Naive thymus-derived CD4-positive, alpha-beta T cell (primary cell): ENCODE results near the gene COL19A1. TPM values are rescaled to one million over a fixed set of nuclear protein-coding genes. Genes with fewer than 3 reads are reported as not detected.
"Not testable (repeated sequence)": the region's sequence is repeated elsewhere in the genome, so short reads cannot be mapped to it uniquely, and the experiment has no call there.

Source experiments
- ATAC-seq: fragments of 150-1000 bp; cut with Tn5 transposase; 2 replicates; pipeline ENCODE4 v1.10.0; 2021; ENCODE audit warnings: mild to moderate bottlenecking, moderate library complexity
- CTCF ChIA-PET: fragments of 350-600 bp; sonication (Branson Sonifier 250); formaldehyde crosslinking; loops from one replicate; lab custom pipeline; 2021; ENCODE audit warnings: antibody characterized with exemption; lab: Charles Lee
- POLR2A ChIA-PET: fragments of 350-600 bp; sonication (Branson Sonifier 250); formaldehyde crosslinking; loops from one replicate; lab custom pipeline; 2021; ENCODE audit warnings: antibody characterized with exemption, inconsistent platforms; lab: Charles Lee
- DNase-seq, 9 donors: peaks; one replicate each; pipeline versions ENCODE4 v3.0.0 to v3.0.0-alpha.2; 2020 to 2022; ENCODE audit warnings: mixed read lengths in 1 of 9
- H3K27ac ChIP-seq: one replicate; pipeline ENCODE4 v1.7.0; 2013; ENCODE audit warnings: mild to moderate bottlenecking, low read depth, low read length, moderate library complexity
- H3K27me3 ChIP-seq, 2 donors: one replicate each; pipeline ENCODE4 v1.7.0; 2013; ENCODE audit warnings: low read length in 2 of 2, mild to moderate bottlenecking in 2 of 2, moderate library complexity in 2 of 2; ENCODE audit not compliant: control insufficient read depth in 2 of 2, insufficient read depth in 2 of 2
- H3K36me3 ChIP-seq, 3 experiments: 1 replicate in 2 of 3; 2 replicates in 1 of 3; pipeline ENCODE4 v1.7.0; 2013; ENCODE audit warnings: low read length in 3 of 3, mild to moderate bottlenecking in 3 of 3, moderate library complexity in 1 of 3; ENCODE audit not compliant: insufficient read depth in 3 of 3, control insufficient read depth in 2 of 3
- H3K4me1 ChIP-seq, 2 donors: one replicate each; pipeline ENCODE4 v1.7.0; 2013; ENCODE audit warnings: low read length in 2 of 2, mild to moderate bottlenecking in 2 of 2, moderate library complexity in 1 of 2; ENCODE audit not compliant: control insufficient read depth in 2 of 2, insufficient read depth in 2 of 2
- H3K4me3 ChIP-seq: 2 replicates; pipeline ENCODE4 v1.7.0; 2013; ENCODE audit warnings: mild to moderate bottlenecking, low read length
- H3K9me3 ChIP-seq, 3 experiments: 1 replicate in 2 of 3; 2 replicates in 1 of 3; pipeline ENCODE4 v1.7.0; 2013; ENCODE audit warnings: low read length in 3 of 3; ENCODE audit not compliant: control insufficient read depth in 2 of 3
- H3K27ac Mint-ChIP-seq, 9 donors: one replicate each; pipeline ENCODE4 v1.8.0; 2020 to 2022; ENCODE audit warnings: mixed read lengths in 9 of 9, mild to moderate bottlenecking in 8 of 9, moderate library complexity in 5 of 9, inconsistent platforms in 2 of 9
- H3K27me3 Mint-ChIP-seq, 5 donors: one replicate each; pipeline ENCODE4 v1.8.0; 2021 to 2022; ENCODE audit warnings: mixed read lengths in 5 of 5, mild to moderate bottlenecking in 1 of 5
- H3K36me3 Mint-ChIP-seq, 5 donors: one replicate each; pipeline ENCODE4 v1.8.0; 2020 to 2022; ENCODE audit warnings: mixed read lengths in 5 of 5, mild to moderate bottlenecking in 3 of 5, inconsistent platforms in 1 of 5
- H3K4me1 Mint-ChIP-seq, 7 donors: one replicate each; pipeline ENCODE4 v1.8.0; 2020 to 2022; ENCODE audit warnings: mixed read lengths in 7 of 7, mild to moderate bottlenecking in 3 of 7, inconsistent platforms in 1 of 7
- H3K4me3 Mint-ChIP-seq, 10 donors: one replicate each; pipeline ENCODE4 v1.8.0; 2020 to 2022; ENCODE audit warnings: mild to moderate bottlenecking in 10 of 10, mixed read lengths in 10 of 10, moderate library complexity in 6 of 10, inconsistent platforms in 2 of 10
- H3K9me3 Mint-ChIP-seq, 11 donors: one replicate each; pipeline ENCODE4 v1.8.0; 2020 to 2022; ENCODE audit warnings: mixed read lengths in 11 of 11, mild to moderate bottlenecking in 4 of 11, inconsistent platforms in 1 of 11, moderate library complexity in 1 of 11
- intact Hi-C, 2 donors: fragments of 100-400 bp; cut with micrococcal nuclease; formaldehyde crosslinking; loops; one replicate each; pipeline ENCODE4 v1.15.1; 2023
- polyA plus RNA-seq, 2 donors: library from polyadenylated mRNA; unstranded; fragments of 300-500 nt; fragmentation: Illumina TruSeq; gene quantifications; one replicate each; pipeline ENCODE4 v1.2.3, GENCODE V29; 2021
- total RNA-seq, 6 experiments: library from RNA in 5 of 6; stranded (reverse) in 5 of 6; gene quantifications; 1 replicate in 5 of 6; 2 replicates in 1 of 6; pipeline ENCODE4 v1.2.3 and lab custom pipeline; 2021 to 2026

COL19A1 gene
- total and polyA plus RNA-seq, 7 experiments from 2014 or later: 0.02 to 1.3 (median 0.32) TPM; not detected in 2

DNA sequence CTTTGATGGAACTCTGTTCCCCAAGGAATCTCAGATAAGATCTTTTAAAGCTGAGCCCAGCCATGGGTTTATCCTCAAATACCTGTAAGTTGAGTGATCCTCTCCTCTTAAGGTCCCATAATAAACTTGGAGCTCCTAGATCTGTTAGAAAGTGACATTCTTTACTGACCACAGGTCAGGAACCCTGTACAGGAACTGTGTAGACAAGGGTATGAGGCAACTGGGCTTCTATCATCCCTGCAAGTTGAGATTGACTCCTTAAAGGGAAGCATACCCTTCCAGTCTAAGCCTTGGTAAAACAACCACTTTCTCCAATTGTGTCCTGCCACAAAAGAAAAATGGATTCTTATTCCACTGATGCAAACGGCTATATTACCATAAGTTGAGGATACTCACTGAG lies 26.2 kb downstream of the COL19A1 start:
- POLR2A ChIA-PET, H3K36me3 Mint-ChIP-seq, H3K4me1 ChIP-seq, H3K4me3 Mint-ChIP-seq, H3K4me3 ChIP-seq, H3K4me1 Mint-ChIP-seq, H3K9me3 ChIP-seq, ATAC-seq, intact Hi-C loops, H3K27ac ChIP-seq, H3K27me3 ChIP-seq, CTCF ChIA-PET, H3K36me3 ChIP-seq, H3K27ac Mint-ChIP-seq, DNase-seq, H3K27me3 Mint-ChIP-seq: not testable (repeated sequence)
- peaks cover 0 to 16% (median 0%) of the 10 kb centered on the region in 11 donors for H3K9me3 Mint-ChIP-seq

DNA sequence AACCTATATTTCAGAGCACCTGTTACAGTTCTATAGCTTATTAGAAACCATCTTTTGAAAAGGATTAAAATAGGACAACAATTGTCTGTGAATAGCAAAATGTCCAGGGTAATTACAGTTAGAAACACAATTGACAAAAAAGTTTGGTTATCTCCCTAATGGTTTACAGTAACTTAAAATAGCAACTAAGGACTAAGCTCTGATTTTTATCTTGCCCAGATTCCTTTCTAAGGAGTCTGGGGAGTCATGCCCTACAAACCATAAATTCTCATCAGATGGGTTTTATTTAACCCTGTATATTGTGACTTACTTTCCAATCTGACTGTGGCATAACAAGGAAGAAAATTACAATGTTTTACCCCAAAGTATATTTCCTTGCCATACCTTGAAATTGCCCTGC lies 26.9 kb downstream of the COL19A1 start:
- H3K4me3 ChIP-seq, H3K27me3 Mint-ChIP-seq, H3K27ac ChIP-seq, H3K9me3 ChIP-seq, H3K4me3 Mint-ChIP-seq, H3K36me3 ChIP-seq, H3K27me3 ChIP-seq, CTCF ChIA-PET, POLR2A ChIA-PET, H3K36me3 Mint-ChIP-seq, H3K4me1 Mint-ChIP-seq, DNase-seq, ATAC-seq, intact Hi-C loops, H3K27ac Mint-ChIP-seq, H3K4me1 ChIP-seq: not testable (repeated sequence)
- peaks cover 0 to 16% (median 0%) of the 10 kb centered on the region in 11 donors for H3K9me3 Mint-ChIP-seq

DNA sequence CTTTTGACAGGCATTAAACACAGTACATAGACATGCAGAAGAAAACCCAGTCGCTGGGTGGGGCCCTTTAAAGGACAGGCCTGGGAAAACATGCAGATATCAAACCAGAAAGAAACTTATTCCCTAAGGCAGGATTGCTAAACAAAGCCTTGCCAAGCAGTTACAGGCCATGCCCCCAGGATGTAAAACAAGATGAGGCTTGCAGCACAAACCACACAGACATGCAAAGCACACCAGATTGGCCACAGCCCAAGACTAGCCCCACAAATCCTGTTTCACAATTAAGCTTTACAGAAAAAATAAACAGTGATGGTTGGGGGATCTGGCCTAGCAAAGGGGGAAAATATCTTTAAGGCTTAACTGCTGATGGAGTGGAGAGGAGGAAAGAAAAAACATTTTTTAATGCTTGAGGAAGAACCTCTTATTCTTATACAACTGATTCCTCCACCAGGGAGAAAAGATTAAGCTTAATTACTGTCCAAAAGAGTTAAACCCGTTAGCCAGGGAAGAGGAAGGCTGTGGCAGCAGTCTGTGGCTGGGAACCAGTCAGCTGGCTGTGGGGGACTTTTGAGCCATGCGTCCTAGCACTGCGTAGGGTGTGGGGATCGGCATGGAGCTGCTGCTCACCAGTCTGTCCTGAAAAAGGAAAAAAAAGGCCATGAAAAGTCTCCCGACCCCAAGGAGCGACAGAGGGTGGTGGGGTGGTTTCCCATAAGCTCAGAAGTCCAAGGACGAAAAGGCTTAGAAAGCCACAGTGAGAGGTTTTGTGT lies 28.4 kb downstream of the COL19A1 start:
- H3K27ac Mint-ChIP-seq: no peak overlapping the region
- Histone ChIP-seq H3K4me1 (no peaks in the 10 kb centered on the region), H3K4me3 (no peak overlapping the region), H3K36me3 (no peaks in the 10 kb centered on the region), H3K9me3 (no peaks in the 10 kb centered on the region), H3K27me3 (peaks cover 0 to 4% of the 10 kb centered on the region in 2 donors), H3K27ac (no peak overlapping the region)
- POLR2A ChIA-PET: interaction anchor here (0.5 kb wide), 1 partner anchor 616 kb away, joined by 3 read pairs; no protein-coding TSS in a partner anchor
- intact Hi-C loops: no loop called here
- H3K36me3 Mint-ChIP-seq: no peaks in the 10 kb centered on the region
- DNase-seq (no peak), ATAC-seq (no peak)
- no peak overlapping the region for H3K4me3 Mint-ChIP-seq
- H3K4me1 Mint-ChIP-seq: no peaks in the 10 kb centered on the region
- H3K27me3 Mint-ChIP-seq: peaks cover 0 to 3% (median 0%) of the 10 kb centered on the region in 5 donors
- peaks cover 0 to 7% (median 0%) of the 10 kb centered on the region in 11 donors for H3K9me3 Mint-ChIP-seq
- CTCF ChIA-PET: no interaction called here

DNA sequence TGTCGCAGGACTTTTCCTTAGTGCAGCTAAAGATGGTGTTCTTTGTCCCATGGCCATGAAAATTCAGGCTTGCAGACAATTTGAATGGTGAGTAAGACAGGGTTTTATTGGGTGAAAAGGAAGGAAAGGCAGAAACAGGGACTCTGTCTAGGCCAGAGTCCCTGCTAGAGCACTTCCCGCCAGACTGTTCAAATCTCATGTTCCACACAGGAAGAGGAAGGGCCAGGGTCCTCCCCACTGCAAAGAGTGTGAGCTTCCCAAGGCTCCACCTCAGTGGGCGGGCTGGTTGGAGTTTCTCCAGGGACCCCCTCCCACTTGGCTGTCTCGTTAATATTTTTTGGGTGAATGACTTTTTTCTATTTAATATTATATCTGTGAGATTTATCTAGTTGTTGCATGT lies 29.0 kb downstream of the COL19A1 start:
- Mint-ChIP-seq H3K27ac (no peak overlapping the region), H3K27me3 (peaks cover 0 to under 1% (median 0%) of the 10 kb centered on the region in 5 donors), H3K4me1 (no peaks in the 10 kb centered on the region), H3K9me3 (peaks cover 0 to 1% (median 0%) of the 10 kb centered on the region in 11 donors), H3K4me3 (no peak overlapping the region), H3K36me3 (no peaks in the 10 kb centered on the region)
- Histone ChIP-seq H3K9me3 (no peaks in the 10 kb centered on the region), H3K36me3 (no peaks in the 10 kb centered on the region), H3K4me1 (no peaks in the 10 kb centered on the region), H3K27ac (no peak overlapping the region), H3K4me3 (no peak overlapping the region), H3K27me3 (peaks cover 0 to 4% of the 10 kb centered on the region in 2 donors)
- POLR2A ChIA-PET: no interaction called here
- CTCF ChIA-PET: no interaction called here
- intact Hi-C loops: no loop called here
- DNase-seq (no peak), ATAC-seq (no peak)

DNA sequence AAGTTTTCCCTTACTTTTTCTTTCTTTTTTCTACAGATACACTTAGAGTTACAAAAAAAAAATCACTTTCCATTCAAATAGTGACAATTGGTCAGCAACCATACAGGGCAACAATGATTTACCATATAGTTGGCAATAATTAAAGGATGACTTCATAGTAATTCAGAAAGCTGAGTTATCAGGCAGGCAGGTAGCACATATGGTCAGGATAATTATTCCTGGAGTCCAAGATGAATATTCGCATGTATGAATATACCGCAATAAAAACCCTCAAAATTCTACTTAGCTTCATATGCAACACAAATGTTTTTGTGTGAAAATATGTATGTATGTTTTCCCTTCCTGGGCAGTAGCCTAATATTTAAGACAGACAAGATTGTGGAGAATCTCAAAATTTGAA lies 34.5 kb downstream of the COL19A1 start:
- ChIA-PET CTCF (no interaction called here), POLR2A (no interaction called here)
- Histone ChIP-seq H3K4me3 (no peak overlapping the region), H3K36me3 (no peaks in the 10 kb centered on the region), H3K27ac (no peak overlapping the region), H3K27me3 (no peaks in the 10 kb centered on the region), H3K4me1 (no peaks in the 10 kb centered on the region), H3K9me3 (no peaks in the 10 kb centered on the region)
- Mint-ChIP-seq H3K36me3 (no peaks in the 10 kb centered on the region), H3K4me3 (no peak overlapping the region), H3K4me1 (no peaks in the 10 kb centered on the region), H3K9me3 (no peaks in the 10 kb centered on the region), H3K27ac (no peak overlapping the region), H3K27me3 (peaks cover 0 to 14% (median 3%) of the 10 kb centered on the region in 5 donors)
- no peak for ATAC-seq
- no peak for DNase-seq
- intact Hi-C loops: no loop called here

DNA sequence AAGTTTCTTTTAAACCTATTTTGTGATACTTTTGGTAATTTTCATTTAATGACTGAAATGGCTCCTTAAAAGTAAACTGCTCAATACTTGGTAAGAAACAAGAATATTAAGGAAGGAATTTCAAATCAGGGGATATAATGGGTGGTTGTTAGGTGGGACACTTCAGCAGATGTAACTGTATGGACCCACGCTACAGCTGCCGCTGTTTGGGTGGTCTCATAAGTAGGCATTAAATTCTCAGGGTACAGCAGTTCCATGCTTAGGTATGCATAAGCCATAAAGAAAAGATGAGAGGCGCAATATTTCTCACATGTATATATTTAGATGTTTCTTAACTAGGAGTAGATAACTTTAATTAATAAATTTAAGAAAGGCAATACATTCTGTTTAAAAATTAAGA lies 35.0 kb downstream of the COL19A1 start:
- peak overlapping the region in 1 of 9 donors; percentile 36 for H3K27ac Mint-ChIP-seq
- Histone ChIP-seq H3K27ac (no peak overlapping the region), H3K4me3 (no peak overlapping the region), H3K9me3 (no peaks in the 10 kb centered on the region), H3K36me3 (no peaks in the 10 kb centered on the region), H3K27me3 (no peaks in the 10 kb centered on the region), H3K4me1 (no peaks in the 10 kb centered on the region)
- POLR2A ChIA-PET: no interaction called here
- intact Hi-C loops: no loop called here
- H3K27me3 Mint-ChIP-seq: peaks cover 0 to 14% (median 3%) of the 10 kb centered on the region in 5 donors
- DNase-seq (no peak), ATAC-seq (no peak)
- no peak overlapping the region for H3K4me3 Mint-ChIP-seq
- CTCF ChIA-PET: no interaction called here
- H3K36me3 Mint-ChIP-seq: no peaks in the 10 kb centered on the region
- H3K4me1 Mint-ChIP-seq: no peaks in the 10 kb centered on the region
- H3K9me3 Mint-ChIP-seq: no peaks in the 10 kb centered on the region

DNA sequence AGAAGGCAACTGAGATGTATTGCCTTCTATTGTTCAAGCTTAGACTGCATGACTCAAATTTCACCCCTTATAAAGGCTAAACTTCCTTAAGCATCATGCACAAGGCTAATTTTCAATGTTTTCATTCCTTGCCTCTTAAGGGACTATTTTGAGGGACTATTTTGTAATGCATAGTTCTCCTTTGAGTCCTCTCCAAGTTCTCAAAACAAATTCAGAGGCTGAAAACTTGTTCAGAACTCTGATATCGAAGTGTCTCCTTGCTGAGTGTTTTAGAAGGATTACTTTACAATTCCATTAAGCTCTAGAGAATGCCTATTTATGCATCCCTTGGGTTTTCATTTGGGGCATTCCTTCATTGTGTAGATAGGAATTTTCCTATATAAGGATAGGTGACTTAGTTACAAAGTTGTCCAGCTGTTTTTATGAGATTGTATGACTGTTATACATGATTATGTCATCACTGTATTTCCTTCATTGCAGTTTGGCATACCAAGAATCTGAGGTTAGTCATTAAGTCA lies 41.7 kb downstream of the COL19A1 start:
- no peaks in the 10 kb centered on the region for H3K36me3 Mint-ChIP-seq
- H3K4me1 Mint-ChIP-seq: no peaks in the 10 kb centered on the region
- ATAC-seq (no peak), DNase-seq (no peak)
- no peaks in the 10 kb centered on the region for H3K9me3 ChIP-seq
- H3K27ac ChIP-seq: no peak overlapping the region
- POLR2A ChIA-PET: no interaction called here
- H3K9me3 Mint-ChIP-seq: peaks cover 0 to 3% (median 0%) of the 10 kb centered on the region in 11 donors
- H3K27ac Mint-ChIP-seq: no peak overlapping the region
- H3K4me3 ChIP-seq: no peak overlapping the region
- H3K4me3 Mint-ChIP-seq: no peak overlapping the region
- no peaks in the 10 kb centered on the region for H3K4me1 ChIP-seq
- peaks cover 2 to 10% (median 5%) of the 10 kb centered on the region in 5 donors for H3K27me3 Mint-ChIP-seq
- CTCF ChIA-PET: interaction anchor here (0.7 to 1.2 kb wide), 2 partner anchors 15 to 172 kb away, joined by 3 read pairs; no protein-coding TSS in a partner anchor
- H3K36me3 ChIP-seq: no peaks in the 10 kb centered on the region
- intact Hi-C loops: no loop called here
- H3K27me3 ChIP-seq: no peaks in the 10 kb centered on the region
